OCI-LY3 (cell line): ENCODE data around the gene LMAN2L.

Experiments used
- H2AFZ ChIP-seq: fragments of 200-600, 300-600 bp; shearing (Covaris generic); 2 replicates; pipeline ENCODE4 v1.6.0; 2014; ENCODE audit warnings: antibody characterized with exemption, low read depth, low read length
- H3K27ac ChIP-seq: fragments of 200-600, 300-600 bp; sonication (generic); 2 replicates; pipeline ENCODE4 v1.5.1; 2014; ENCODE audit warnings: mild to moderate bottlenecking, low read length, moderate library complexity, mixed read lengths
- H3K27me3 ChIP-seq: fragments of 200-600, 300-600 bp; sonication (generic); 2 replicates; pipeline ENCODE4 v1.6.1; 2014; ENCODE audit warnings: low read depth, low read length, mixed read lengths
- H3K36me3 ChIP-seq: fragments of 200-600, 300-600 bp; sonication (generic); replicated peaks from 2 replicates; pipeline ENCODE3; 2014; ENCODE audit warnings: low read depth, low read length, mixed read lengths
- H3K4me1 ChIP-seq: fragments of 300-600, 200-600 bp; sonication (generic); 2 replicates; pipeline ENCODE4 v1.6.1; 2014; ENCODE audit warnings: low read length, mixed read lengths
- H3K4me2 ChIP-seq: fragments of 200-600, 300-600 bp; sonication (generic); 2 replicates; pipeline ENCODE4 v1.6.1; 2014; ENCODE audit warnings: low read length, mixed read lengths
- H3K4me3 ChIP-seq: fragments of 300-600, 200-600 bp; sonication (generic); 2 replicates; pipeline ENCODE4 v1.5.1; 2014; ENCODE audit warnings: antibody characterized with exemption, mild to moderate bottlenecking, low read length, moderate library complexity
- H3K79me2 ChIP-seq: fragments of 300-600, 200-600 bp; shearing (Covaris generic); 2 replicates; pipeline ENCODE4 v1.6.1; 2014; ENCODE audit warnings: mild to moderate bottlenecking, low read length, mixed read lengths
- H3K9ac ChIP-seq: fragments of 300-600, 200-600 bp; shearing (Covaris generic); 2 replicates; pipeline ENCODE4 v1.6.0; 2014; ENCODE audit warnings: mild to moderate bottlenecking, low read length, moderate library complexity
- H3K9me3 ChIP-seq: fragments of 200-600, 300-600 bp; shearing (Covaris generic); 2 replicates; pipeline ENCODE4 v1.6.1; 2014; ENCODE audit warnings: low read length, mixed read lengths; ENCODE audit not compliant: insufficient read depth
- H4K20me1 ChIP-seq: fragments of 200-600, 300-600 bp; sonication (generic); 2 replicates; pipeline ENCODE4 v1.6.1; 2016; ENCODE audit warnings: low read length, mixed read lengths; ENCODE audit not compliant: insufficient read depth
- EZH2phosphoT487 ChIP-seq: fragments of 200-600 bp; shearing (Covaris generic); IDR thresholded peaks from 2 replicates; pipeline ENCODE4 v1.6.1; 2018; ENCODE audit warnings: antibody characterized with exemption, mixed run types, low read depth
- TF ChIP-seq, protein P1 (sequence below): fragments of 200-600, 300-600 bp; sonication (generic); IDR thresholded peaks from 2 replicates; pipeline ENCODE4 v1.5.1; 2014; ENCODE audit warnings: antibody characterized with exemption, low read length, low read depth

The LMAN2L gene

DNA sequence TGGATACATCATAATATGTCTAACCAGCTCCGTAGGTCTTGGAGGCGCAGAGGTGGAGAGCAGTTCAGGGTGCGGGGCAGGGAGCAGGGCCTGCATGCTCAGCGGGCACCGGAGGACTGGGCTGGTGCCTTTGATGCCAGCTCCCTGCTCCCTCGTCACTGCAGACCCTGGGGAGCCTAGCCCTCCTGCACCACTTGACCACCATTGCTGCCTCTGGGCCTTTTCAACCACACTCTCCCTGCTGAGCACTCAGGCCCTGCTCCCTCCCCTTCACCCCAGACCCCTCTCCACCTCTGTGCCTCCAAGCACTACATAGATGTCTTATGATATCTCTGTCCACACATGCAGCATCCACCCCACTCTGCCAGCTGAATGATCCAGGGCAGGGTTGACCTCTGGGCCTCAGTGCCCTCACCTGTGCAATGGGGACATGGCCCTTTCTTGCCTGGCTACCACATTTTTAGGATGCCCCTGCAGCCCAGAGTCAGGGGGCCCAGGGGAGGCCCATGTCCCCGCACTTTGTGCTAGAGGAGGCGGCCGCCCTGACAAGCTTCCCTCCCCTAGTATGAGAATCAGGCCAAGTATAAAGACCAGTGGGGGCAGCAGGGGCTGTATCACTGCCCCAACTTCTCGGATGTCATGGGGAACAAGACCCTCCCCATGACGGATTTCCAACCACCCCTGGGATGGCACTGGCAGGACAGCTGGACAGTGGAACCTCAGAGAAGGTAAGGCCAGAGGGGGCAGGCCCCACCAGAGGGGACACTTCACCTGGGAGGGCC lies 51.0 kb downstream of the LMAN2L start:
- H2AFZ ChIP-seq, result no peak overlapping the region
- H3K9ac ChIP-seq, result no peak overlapping the region
- H3K4me1 ChIP-seq, result no peaks in the 10 kb centered on the region
- H3K27me3 ChIP-seq, result no peaks in the 10 kb centered on the region
- no peak overlapping the region for H3K27ac ChIP-seq
- H4K20me1 ChIP-seq, result no peaks in the 10 kb centered on the region
- H3K36me3 ChIP-seq, result no peaks in the 10 kb centered on the region
- H3K79me2 ChIP-seq, result no peaks in the 10 kb centered on the region
- no peak for TF ChIP-seq EZH2phosphoT487
- TF ChIP-seq, protein P1, sequence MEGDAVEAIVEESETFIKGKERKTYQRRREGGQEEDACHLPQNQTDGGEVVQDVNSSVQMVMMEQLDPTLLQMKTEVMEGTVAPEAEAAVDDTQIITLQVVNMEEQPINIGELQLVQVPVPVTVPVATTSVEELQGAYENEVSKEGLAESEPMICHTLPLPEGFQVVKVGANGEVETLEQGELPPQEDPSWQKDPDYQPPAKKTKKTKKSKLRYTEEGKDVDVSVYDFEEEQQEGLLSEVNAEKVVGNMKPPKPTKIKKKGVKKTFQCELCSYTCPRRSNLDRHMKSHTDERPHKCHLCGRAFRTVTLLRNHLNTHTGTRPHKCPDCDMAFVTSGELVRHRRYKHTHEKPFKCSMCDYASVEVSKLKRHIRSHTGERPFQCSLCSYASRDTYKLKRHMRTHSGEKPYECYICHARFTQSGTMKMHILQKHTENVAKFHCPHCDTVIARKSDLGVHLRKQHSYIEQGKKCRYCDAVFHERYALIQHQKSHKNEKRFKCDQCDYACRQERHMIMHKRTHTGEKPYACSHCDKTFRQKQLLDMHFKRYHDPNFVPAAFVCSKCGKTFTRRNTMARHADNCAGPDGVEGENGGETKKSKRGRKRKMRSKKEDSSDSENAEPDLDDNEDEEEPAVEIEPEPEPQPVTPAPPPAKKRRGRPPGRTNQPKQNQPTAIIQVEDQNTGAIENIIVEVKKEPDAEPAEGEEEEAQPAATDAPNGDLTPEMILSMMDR, result no peak
- no peaks in the 10 kb centered on the region for H3K9me3 ChIP-seq
- no peak overlapping the region for H3K4me3 ChIP-seq
- H3K4me2 ChIP-seq, result no peak overlapping the region

DNA sequence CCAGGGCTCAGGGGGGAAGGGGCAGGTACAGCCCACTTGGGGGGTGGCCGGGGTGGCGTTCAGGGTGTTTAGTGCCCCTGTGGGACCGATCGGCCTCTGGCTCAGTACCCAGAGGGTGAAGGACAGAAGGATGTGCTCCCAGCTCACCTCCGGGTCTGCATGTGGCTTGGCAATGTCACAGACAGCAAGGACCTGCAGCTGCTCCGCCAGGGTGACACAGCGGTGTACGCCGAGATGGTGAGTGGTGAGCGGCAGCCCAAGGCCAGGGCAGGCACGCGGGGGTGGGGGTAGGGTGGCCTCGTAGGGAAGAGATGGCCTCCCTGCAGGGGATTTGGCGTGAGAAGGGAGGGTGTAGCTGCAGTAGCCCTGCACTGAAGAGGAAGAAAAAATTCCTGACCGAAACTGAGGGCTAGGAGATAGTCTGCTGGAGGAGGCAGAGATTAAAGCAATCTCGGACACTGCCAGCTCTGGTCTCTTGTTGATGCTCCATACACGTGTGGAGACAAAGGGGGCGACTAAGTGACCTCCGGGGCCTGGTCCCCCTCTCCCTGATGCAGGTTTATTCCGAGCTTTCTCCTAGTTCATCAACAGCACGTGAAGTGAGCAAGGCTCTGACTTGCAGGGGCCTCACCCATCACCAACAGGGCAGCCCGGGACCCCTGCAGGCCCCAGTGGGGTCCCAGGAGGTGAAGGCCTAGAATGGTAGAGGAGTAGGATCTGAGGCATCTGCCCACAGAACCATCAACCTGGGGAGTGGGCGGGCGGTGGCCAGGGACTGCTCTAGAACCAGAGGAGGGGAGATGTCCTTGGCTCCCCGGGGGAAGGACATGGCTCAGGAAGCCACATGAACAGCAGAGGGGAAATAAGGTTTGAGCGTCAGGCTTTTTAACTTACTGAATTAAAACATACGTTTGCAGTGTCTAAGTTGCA lies 51.9 kb downstream of the LMAN2L start:
- Histone ChIP-seq H3K4me1 (no peaks in the 10 kb centered on the region), H3K27ac (no peak overlapping the region), H3K36me3 (no peaks in the 10 kb centered on the region), H3K4me3 (no peak overlapping the region), H2AFZ (no peak overlapping the region), H3K27me3 (no peaks in the 10 kb centered on the region), H3K4me2 (no peak overlapping the region), H3K9me3 (no peaks in the 10 kb centered on the region), H3K9ac (no peak overlapping the region), H4K20me1 (no peaks in the 10 kb centered on the region), H3K79me2 (no peaks in the 10 kb centered on the region)
- no peak for TF ChIP-seq EZH2phosphoT487
- TF ChIP-seq, protein P1, result no peak

DNA sequence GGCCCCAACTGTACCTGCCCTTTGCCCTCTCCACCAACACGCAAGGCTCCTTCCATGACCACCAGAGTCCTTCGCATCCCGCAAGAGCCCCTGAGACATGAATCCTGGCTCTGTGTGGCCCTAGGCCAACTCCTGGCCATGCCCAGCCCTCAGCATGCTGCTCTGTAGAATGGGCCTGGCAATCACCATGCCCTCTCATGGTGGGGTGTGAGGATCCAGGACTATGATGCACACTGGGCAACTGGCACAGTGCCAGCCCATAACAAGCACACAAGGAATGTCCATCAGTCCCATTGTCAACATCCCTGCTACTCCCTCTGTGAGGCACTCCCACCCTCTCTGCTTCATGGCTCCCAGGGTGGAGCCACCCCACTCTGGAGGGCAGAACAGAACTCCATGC lies 52.6 kb downstream of the LMAN2L start:
- TF ChIP-seq, protein P1, result no peak
- TF ChIP-seq EZH2phosphoT487, result no peak
- no peaks in the 10 kb centered on the region for H3K79me2 ChIP-seq
- H2AFZ ChIP-seq, result no peak overlapping the region
- no peaks in the 10 kb centered on the region for H3K27me3 ChIP-seq
- H3K36me3 ChIP-seq, result no peaks in the 10 kb centered on the region
- H3K9me3 ChIP-seq, result no peaks in the 10 kb centered on the region
- H3K4me1 ChIP-seq, result no peaks in the 10 kb centered on the region
- no peak overlapping the region for H3K27ac ChIP-seq
- H3K4me2 ChIP-seq, result no peak overlapping the region
- no peak overlapping the region for H3K4me3 ChIP-seq
- H4K20me1 ChIP-seq, result no peaks in the 10 kb centered on the region
- H3K9ac ChIP-seq, result no peak overlapping the region
